ENCODE data around the gene NSG1. TPM values are rescaled to one million over a fixed set of nuclear protein-coding genes. Genes with fewer than 3 reads are reported as not detected.

The NSG1 gene
- polyA plus RNA-seq, 2 of the 4 experiments (the other 2 are of a cell fraction): 0.26 to 0.34 TPM

DNA sequence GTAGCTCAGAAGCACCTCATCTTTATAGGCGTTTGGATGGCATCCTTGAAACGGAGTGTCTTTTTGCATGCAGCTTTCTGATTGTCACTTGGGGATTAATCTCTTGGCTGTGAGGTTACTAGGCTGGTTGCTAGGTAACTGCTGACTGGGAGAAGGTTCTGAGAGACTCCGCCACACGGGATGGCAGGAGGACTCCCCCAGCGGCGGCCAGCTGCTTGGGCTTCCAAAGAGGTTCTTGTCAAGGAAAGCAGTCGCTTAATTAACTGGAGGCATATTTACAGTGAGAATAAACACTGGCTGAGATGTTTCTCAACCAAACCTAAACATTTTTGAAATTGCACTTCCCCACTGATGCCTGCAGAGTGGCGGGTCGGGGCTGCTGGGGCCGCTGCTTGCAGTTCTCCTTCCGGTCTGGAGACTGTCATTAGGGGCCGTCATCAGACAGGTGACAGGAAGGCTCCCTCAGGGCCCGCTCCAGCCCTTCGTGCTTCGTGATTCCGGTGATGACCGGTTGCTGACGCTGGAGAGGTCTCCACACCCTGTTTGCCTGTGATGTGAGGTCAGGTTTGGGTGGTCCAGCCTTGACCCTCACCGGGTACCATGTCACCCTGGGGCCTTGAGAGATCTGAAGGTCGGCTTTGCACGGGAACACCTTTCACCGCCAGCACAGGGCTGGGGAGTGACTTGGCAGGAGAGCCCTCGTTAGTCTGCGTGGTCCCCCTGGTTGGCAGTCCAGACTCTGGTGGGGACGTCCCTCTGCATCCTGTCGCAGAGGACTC lies 9.1 kb downstream of the NSG1 start:
- H3K9me3 ChIP-seq: 0 out of 3 replicates have a peak, but pooled peaks cover 6% of the 10 kb centered on the region
- TF ChIP-seq RFX5 (IDR thresholded peaks at IDR 0.05) (0 out of 2 replicates have a peak, but pooled peaks have one; percentile 59), POLR2AphosphoS2 (conservative IDR thresholded peaks at IDR 0.05; ENCODE audit: low read length) (no peak)
- no peak overlapping the region for H3K27ac ChIP-seq
- H3K4me3 ChIP-seq: no peak overlapping the region
- DNase-seq (ENCODE audit: low read depth in 1 of 2, low spot score in 1 of 2) (no peak), ATAC-seq (peak; percentile 27 to 47; a peak in 3 of 6 replicates), FAIRE-seq (no peak)
- CTCF ChIA-PET: interaction anchor here (1.0 to 2.4 kb wide), 2 partner anchors 11 to 35 kb away, joined by 4 to 10 read pairs; no protein-coding TSS in a partner anchor
- WGBS (ENCODE audit: missing lambda C conversion rate): 26% methylated on average over 18 of the region's 26 CpGs
- H3K4me2 ChIP-seq: no peak overlapping the region
- H3K4me1 ChIP-seq: peaks cover 10% of the 10 kb centered on the region; the same call in 2 of the 3 replicates
- POLR2A ChIA-PET: interaction anchor here (0.7 kb wide), 1 partner anchor 62 kb away, joined by 6 read pairs; no protein-coding TSS in a partner anchor

DNA sequence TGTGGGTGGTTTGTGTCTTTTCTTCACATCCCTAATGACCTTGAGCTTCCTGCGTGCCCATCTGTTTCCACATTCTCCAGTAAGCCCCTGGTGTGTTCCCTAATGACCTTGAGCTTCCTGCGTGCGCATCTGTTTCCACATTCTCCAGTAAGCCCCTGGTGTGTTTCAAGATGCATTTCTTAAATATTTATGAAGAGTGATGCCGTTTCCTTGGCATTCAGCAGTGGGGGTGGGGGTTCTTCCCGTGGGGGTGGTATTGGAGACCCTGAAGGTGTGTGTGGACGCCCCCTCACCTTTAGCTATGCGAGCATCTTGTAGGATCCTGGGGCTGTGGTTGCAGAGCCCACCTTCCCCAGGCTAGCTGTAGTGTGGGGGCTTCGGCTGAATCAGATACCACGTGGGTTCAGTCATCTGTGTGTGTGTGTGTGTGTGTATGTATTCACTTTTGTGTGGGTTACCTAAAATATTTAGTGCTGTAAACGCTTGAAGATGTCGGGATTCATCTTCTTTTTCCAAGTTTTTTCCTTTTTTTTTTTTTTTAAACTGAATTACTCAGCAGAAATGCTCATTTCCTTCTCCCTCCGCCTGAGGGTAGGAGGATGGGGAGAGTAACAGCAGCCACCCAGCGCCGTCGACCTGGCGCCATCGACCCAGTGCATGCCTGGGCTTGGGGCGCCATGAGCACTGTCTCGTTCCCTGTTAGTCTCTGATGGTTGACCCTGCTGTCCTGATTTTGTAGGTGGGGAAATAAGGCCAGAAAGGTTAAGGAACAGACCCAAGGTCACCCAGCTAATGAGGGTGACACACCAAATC lies 9.9 kb downstream of the NSG1 start:
- Histone ChIP-seq H3K27ac (no peak overlapping the region), H3K9me3 (0 out of 3 replicates have a peak, but pooled peaks cover 6% of the 10 kb centered on the region), H3K4me1 (peaks cover 10% of the 10 kb centered on the region; the same call in 2 of the 3 replicates), H3K4me2 (no peak overlapping the region), H3K4me3 (no peak overlapping the region)
- FAIRE-seq (no peak), DNase-seq (ENCODE audit: low read depth in 1 of 2, low spot score in 1 of 2) (no peak), ATAC-seq (no peak)
- CTCF ChIA-PET: no interaction called here
- no peak for TF ChIP-seq ZSCAN20 (CRISPR knock-in tag; IDR thresholded peaks at IDR 0.05)
- TF ChIP-seq, protein P1, sequence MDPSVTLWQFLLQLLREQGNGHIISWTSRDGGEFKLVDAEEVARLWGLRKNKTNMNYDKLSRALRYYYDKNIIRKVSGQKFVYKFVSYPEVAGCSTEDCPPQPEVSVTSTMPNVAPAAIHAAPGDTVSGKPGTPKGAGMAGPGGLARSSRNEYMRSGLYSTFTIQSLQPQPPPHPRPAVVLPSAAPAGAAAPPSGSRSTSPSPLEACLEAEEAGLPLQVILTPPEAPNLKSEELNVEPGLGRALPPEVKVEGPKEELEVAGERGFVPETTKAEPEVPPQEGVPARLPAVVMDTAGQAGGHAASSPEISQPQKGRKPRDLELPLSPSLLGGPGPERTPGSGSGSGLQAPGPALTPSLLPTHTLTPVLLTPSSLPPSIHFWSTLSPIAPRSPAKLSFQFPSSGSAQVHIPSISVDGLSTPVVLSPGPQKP (IDR thresholded peaks at IDR 0.05; ENCODE audit: low read depth, low read length): no peak
- TF ChIP-seq, protein P2, sequence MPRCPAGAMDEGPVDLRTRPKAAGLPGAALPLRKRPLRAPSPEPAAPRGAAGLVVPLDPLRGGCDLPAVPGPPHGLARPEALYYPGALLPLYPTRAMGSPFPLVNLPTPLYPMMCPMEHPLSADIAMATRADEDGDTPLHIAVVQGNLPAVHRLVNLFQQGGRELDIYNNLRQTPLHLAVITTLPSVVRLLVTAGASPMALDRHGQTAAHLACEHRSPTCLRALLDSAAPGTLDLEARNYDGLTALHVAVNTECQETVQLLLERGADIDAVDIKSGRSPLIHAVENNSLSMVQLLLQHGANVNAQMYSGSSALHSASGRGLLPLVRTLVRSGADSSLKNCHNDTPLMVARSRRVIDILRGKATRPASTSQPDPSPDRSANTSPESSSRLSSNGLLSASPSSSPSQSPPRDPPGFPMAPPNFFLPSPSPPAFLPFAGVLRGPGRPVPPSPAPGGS (IDR thresholded peaks at IDR 0.05): no peak
- no peak for TF ChIP-seq RARB (CRISPR knock-in tag; IDR thresholded peaks at IDR 0.05)
- TF ChIP-seq, protein P3, sequence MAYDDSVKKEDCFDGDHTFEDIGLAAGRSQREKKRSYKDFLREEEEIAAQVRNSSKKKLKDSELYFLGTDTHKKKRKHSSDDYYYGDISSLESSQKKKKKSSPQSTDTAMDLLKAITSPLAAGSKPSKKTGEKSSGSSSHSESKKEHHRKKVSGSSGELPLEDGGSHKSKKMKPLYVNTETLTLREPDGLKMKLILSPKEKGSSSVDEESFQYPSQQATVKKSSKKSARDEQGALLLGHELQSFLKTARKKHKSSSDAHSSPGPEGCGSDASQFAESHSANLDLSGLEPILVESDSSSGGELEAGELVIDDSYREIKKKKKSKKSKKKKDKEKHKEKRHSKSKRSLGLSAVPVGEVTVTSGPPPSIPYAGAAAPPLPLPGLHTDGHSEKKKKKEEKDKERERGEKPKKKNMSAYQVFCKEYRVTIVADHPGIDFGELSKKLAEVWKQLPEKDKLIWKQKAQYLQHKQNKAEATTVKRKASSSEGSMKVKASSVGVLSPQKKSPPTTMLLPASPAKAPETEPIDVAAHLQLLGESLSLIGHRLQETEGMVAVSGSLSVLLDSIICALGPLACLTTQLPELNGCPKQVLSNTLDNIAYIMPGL (CRISPR knock-in tag; IDR thresholded peaks at IDR 0.05; ENCODE audit: borderline replicate concordance): no peak
- no peak for TF ChIP-seq KDM5A (IDR thresholded peaks at IDR 0.05)
- TF ChIP-seq ESRRA (IDR thresholded peaks at IDR 0.05; ENCODE audit: borderline replicate concordance, low read length): no peak
- no peak for TF ChIP-seq KDM1A (IDR thresholded peaks at IDR 0.05; ENCODE audit: low read depth)
- no peak for TF ChIP-seq RFX5 (IDR thresholded peaks at IDR 0.05)
- no peak for TF ChIP-seq MAZ (IDR thresholded peaks at IDR 0.05; ENCODE audit: borderline replicate concordance, low read depth, low read length)
- TF ChIP-seq RNF2 (IDR thresholded peaks at IDR 0.05; ENCODE audit: borderline replicate concordance, low read depth): no peak
- TF ChIP-seq, protein P4, sequence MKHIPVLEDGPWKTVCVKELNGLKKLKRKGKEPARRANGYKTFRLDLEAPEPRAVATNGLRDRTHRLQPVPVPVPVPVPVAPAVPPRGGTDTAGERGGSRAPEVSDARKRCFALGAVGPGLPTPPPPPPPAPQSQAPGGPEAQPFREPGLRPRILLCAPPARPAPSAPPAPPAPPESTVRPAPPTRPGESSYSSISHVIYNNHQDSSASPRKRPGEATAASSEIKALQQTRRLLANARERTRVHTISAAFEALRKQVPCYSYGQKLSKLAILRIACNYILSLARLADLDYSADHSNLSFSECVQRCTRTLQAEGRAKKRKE (CRISPR knock-in tag; IDR thresholded peaks at IDR 0.05; ENCODE audit: low read depth): no peak
- POLR2A ChIA-PET: interaction anchor here (0.7 kb wide), 1 partner anchor 61 kb away, joined by 6 read pairs; no protein-coding TSS in a partner anchor
- 65% methylated on average over 17 of the region's 19 CpGs for WGBS (ENCODE audit: missing lambda C conversion rate)

DNA sequence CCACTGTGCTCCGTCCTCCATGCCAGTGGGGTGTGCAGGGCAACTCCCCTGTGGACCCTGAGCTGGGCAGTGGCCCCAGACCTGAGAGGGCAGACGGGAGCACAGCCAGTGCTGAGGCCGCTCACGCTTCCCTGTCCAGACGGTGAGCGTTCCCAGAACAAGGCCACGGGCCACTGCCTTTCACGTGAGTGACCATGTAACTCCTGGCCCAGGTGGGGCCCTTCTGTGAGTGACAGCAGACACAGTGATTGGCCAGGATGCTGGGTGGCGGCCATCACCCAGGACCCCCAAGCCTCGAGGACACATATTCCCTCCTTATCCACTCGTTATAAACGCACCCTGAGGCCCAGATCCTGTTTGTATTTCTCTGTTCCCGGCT lies 10.5 kb downstream of the NSG1 start:
- no peak for ATAC-seq
- no peak for DNase-seq (ENCODE audit: low read depth in 1 of 2, low spot score in 1 of 2)
- FAIRE-seq: no peak
- H3K27ac ChIP-seq: no peak overlapping the region
- peaks cover 10% of the 10 kb centered on the region; the same call in 2 of the 3 replicates for H3K4me1 ChIP-seq
- POLR2A ChIA-PET: no interaction called here
- H3K4me3 ChIP-seq: no peak overlapping the region
- H3K4me2 ChIP-seq: no peak overlapping the region
- WGBS (ENCODE audit: missing lambda C conversion rate): 71% methylated on average over 5 of the region's 13 CpGs
- 0 out of 3 replicates have a peak, but pooled peaks cover 6% of the 10 kb centered on the region for H3K9me3 ChIP-seq
- CTCF ChIA-PET: no interaction called here
- TF ChIP-seq GATA3 (IDR thresholded peaks at IDR 0.05; ENCODE audit: borderline replicate concordance) (no peak), HOXA7 (CRISPR knock-in tag; IDR thresholded peaks at IDR 0.05) (no peak), TFCP2L1 (CRISPR knock-in tag; IDR thresholded peaks at IDR 0.05) (no peak), CHD4 (IDR thresholded peaks at IDR 0.05; ENCODE audit: borderline replicate concordance) (no peak), EP300 (IDR thresholded peaks at IDR 0.05) (no peak), ZFP36 (IDR thresholded peaks at IDR 0.05; ENCODE audit: borderline replicate concordance, partially characterized antibody) (no peak), CHD2 (IDR thresholded peaks at IDR 0.05; ENCODE audit: low read length, partially characterized antibody) (no peak)
- TF ChIP-seq, protein P5, sequence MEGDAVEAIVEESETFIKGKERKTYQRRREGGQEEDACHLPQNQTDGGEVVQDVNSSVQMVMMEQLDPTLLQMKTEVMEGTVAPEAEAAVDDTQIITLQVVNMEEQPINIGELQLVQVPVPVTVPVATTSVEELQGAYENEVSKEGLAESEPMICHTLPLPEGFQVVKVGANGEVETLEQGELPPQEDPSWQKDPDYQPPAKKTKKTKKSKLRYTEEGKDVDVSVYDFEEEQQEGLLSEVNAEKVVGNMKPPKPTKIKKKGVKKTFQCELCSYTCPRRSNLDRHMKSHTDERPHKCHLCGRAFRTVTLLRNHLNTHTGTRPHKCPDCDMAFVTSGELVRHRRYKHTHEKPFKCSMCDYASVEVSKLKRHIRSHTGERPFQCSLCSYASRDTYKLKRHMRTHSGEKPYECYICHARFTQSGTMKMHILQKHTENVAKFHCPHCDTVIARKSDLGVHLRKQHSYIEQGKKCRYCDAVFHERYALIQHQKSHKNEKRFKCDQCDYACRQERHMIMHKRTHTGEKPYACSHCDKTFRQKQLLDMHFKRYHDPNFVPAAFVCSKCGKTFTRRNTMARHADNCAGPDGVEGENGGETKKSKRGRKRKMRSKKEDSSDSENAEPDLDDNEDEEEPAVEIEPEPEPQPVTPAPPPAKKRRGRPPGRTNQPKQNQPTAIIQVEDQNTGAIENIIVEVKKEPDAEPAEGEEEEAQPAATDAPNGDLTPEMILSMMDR (IDR thresholded peaks at IDR 0.05): no peak
- TF ChIP-seq, protein P6, sequence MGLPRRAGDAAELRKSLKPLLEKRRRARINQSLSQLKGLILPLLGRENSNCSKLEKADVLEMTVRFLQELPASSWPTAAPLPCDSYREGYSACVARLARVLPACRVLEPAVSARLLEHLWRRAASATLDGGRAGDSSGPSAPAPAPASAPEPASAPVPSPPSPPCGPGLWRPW (IDR thresholded peaks at IDR 0.05): no peak
